ENCODE data around the gene P2RY14. TPM values are rescaled to one million over a fixed set of nuclear protein-coding genes. Genes with fewer than 3 reads are reported as not detected.

The P2RY14 gene
- total and polyA plus RNA-seq, 4 donors, result 2.1 to 11.0 (median 2.5) TPM

GRCh38 chr3:151230646-151231045 lies 47.7 kb downstream of the P2RY14 start:
- Histone ChIP-seq H3K27ac (ENCODE audit: low read depth in 1 of 2, low read length in 1 of 2) (peak overlapping the region in 1 of 2 donors; percentile 4), H3K36me3 (ENCODE audit: control insufficient read depth in 4 of 4, insufficient read depth in 4 of 4, low read length in 4 of 4) (no peaks in the 10 kb centered on the region), H3K4me1 (ENCODE audit: control insufficient read depth in 5 of 5, insufficient read depth in 5 of 5, low read length in 5 of 5) (peaks cover 0 to 27% (median 0%) of the 10 kb centered on the region in 5 donors), H3K27me3 (ENCODE audit: control insufficient read depth in 3 of 3, insufficient read depth in 3 of 3, low read length in 2 of 3) (no peaks in the 10 kb centered on the region), H3K9me3 (ENCODE audit: control insufficient read depth in 4 of 4, insufficient read depth in 3 of 4, low read length in 3 of 4) (no peaks in the 10 kb centered on the region), H3K4me3 (no peak overlapping the region), H3K9ac (ENCODE audit: insufficient read depth in 1 of 2, low read length in 2 of 2) (no peak overlapping the region)
- ATAC-seq (ENCODE audit: insufficient read depth, low FRiP score) (no peak), DNase-seq (no peak)
- WGBS, 2 donors, result 9 to 30% methylated on average over 4 of the region's 4 CpGs
- no peak for TF ChIP-seq CTCF (IDR thresholded peaks at IDR 0.05; ENCODE audit: control extremely low read depth, extremely low read depth)

GRCh38 chr3:151228666-151229040 lies 49.7 kb downstream of the P2RY14 start:
- no peaks in the 10 kb centered on the region for H3K9me3 ChIP-seq (ENCODE audit: control insufficient read depth in 4 of 4, insufficient read depth in 3 of 4, low read length in 3 of 4)
- no peaks in the 10 kb centered on the region for H3K36me3 ChIP-seq (ENCODE audit: control insufficient read depth in 4 of 4, insufficient read depth in 4 of 4, low read length in 4 of 4)
- DNase-seq (peak in 2 of 3 donors; percentile 15 to 25), ATAC-seq (ENCODE audit: insufficient read depth, low FRiP score) (no peak)
- H3K4me1 ChIP-seq (ENCODE audit: control insufficient read depth in 5 of 5, insufficient read depth in 5 of 5, low read length in 5 of 5), result peaks cover 0 to 27% (median 0%) of the 10 kb centered on the region in 5 donors
- H3K4me3 ChIP-seq, result no peak overlapping the region
- H3K9ac ChIP-seq (ENCODE audit: insufficient read depth in 1 of 2, low read length in 2 of 2), result no peak overlapping the region
- H3K27ac ChIP-seq (ENCODE audit: low read depth in 1 of 2, low read length in 1 of 2), result no peak overlapping the region
- no peak for TF ChIP-seq CTCF (IDR thresholded peaks at IDR 0.05; ENCODE audit: control extremely low read depth, extremely low read depth)
- WGBS, 2 donors, result 84 to 89% methylated on average over 1 of the region's 1 CpG
- no peaks in the 10 kb centered on the region for H3K27me3 ChIP-seq (ENCODE audit: control insufficient read depth in 3 of 3, insufficient read depth in 3 of 3, low read length in 2 of 3)

GRCh38 chr3:151227807-151228665 lies 50.3 kb downstream of the P2RY14 start:
- peak; percentile 84 for ATAC-seq (ENCODE audit: insufficient read depth, low FRiP score)
- peak overlapping the region in 1 of 2 donors; percentile 44 for H3K9ac ChIP-seq (ENCODE audit: insufficient read depth in 1 of 2, low read length in 2 of 2)
- WGBS, 2 donors, result 37 to 40% methylated on average over 9 of the region's 9 CpGs

More at GRCh38 chr3:151227807-151228665, 50.3 kb downstream of the P2RY14 start:
- peak overlapping the region in 1 of 2 donors; percentile 10 for H3K27ac ChIP-seq (ENCODE audit: low read depth in 1 of 2, low read length in 1 of 2)
- peaks cover 0 to 27% (median 0%) of the 10 kb centered on the region in 5 donors for H3K4me1 ChIP-seq (ENCODE audit: control insufficient read depth in 5 of 5, insufficient read depth in 5 of 5, low read length in 5 of 5)
- H3K27me3 ChIP-seq (ENCODE audit: control insufficient read depth in 3 of 3, insufficient read depth in 3 of 3, low read length in 2 of 3), result no peaks in the 10 kb centered on the region
- H3K36me3 ChIP-seq (ENCODE audit: control insufficient read depth in 4 of 4, insufficient read depth in 4 of 4, low read length in 4 of 4), result no peaks in the 10 kb centered on the region
- H3K9me3 ChIP-seq (ENCODE audit: control insufficient read depth in 4 of 4, insufficient read depth in 3 of 4, low read length in 3 of 4), result no peaks in the 10 kb centered on the region
- no peak overlapping the region for H3K4me3 ChIP-seq
- peak; percentile 78 for TF ChIP-seq CTCF (IDR thresholded peaks at IDR 0.05; ENCODE audit: control extremely low read depth, extremely low read depth)
- peak; percentile 90 to 94 (median 94) for DNase-seq
